Right ventricle myocardium superior (tissue), 1 donor: Measurements from ENCODE around the gene BCL2L11. TPM values are rescaled to one million over a fixed set of nuclear protein-coding genes. Genes with fewer than 3 reads are reported as not detected.
"Not testable (repeated sequence)": the region's sequence is repeated elsewhere in the genome, so short reads cannot be mapped to it uniquely, and the experiment has no call there.

ENCODE experiments used
- ATAC-seq: fragments of 200-7000 bp; cut with Tn5 transposase; one replicate; pipeline ENCODE4 v1.9.1; 2020; ENCODE audit warnings: mild to moderate bottlenecking; ENCODE audit not compliant: poor library complexity
- DNase-seq: peaks from one replicate; pipeline ENCODE4 v3.0.0-alpha.2; 2020
- intact Hi-C: fragments of 100-400 bp; cut with DNase I; formaldehyde crosslinking; loops from one replicate; pipeline ENCODE4 v1.11.2; 2022
- long read RNA-seq: library from polyadenylated mRNA; unstranded; transcript quantifications from one replicate; pipeline ENCODE4 v2.0.0, GENCODE V29; 2021
- total RNA-seq: library from RNA; stranded (reverse); fragmentation: NEBNext Ultra II Directional; extraction: Animal tissue kit (Norgen Biotek cat#: 25700); gene quantifications from one replicate; pipeline ENCODE4 v1.2.1, GENCODE V29; 2021
- donor health status: DM: no; HTN: yes; CAD: no; lungs with severe emphysema.

Gene BCL2L11
- 10.8 TPM for total RNA-seq
- long read RNA-seq, full-length matches to known transcripts: 3 of 9 reads
- long read RNA-seq, partial matches to known transcripts: 1 of 9 reads
- long read RNA-seq, other reads (novel, unspliced or antisense): 5 of 9 reads

GRCh38 chr2:111120253-111121027 is at the start of gene BCL2L11:
Gene BCL2L11, plus strand, starts transcription at chr2:111120914. Its CDS starts 2,832 bp downstream, at chr2:111123746.
- ATAC-seq (peak; percentile 81), DNase-seq (peak; percentile 95)
- intact Hi-C loops: no loop called here

GRCh38 chr2:111071600-111072171 is 49.0 kb upstream of the BCL2L11 start:
- ATAC-seq: peak; percentile 63

DNA sequence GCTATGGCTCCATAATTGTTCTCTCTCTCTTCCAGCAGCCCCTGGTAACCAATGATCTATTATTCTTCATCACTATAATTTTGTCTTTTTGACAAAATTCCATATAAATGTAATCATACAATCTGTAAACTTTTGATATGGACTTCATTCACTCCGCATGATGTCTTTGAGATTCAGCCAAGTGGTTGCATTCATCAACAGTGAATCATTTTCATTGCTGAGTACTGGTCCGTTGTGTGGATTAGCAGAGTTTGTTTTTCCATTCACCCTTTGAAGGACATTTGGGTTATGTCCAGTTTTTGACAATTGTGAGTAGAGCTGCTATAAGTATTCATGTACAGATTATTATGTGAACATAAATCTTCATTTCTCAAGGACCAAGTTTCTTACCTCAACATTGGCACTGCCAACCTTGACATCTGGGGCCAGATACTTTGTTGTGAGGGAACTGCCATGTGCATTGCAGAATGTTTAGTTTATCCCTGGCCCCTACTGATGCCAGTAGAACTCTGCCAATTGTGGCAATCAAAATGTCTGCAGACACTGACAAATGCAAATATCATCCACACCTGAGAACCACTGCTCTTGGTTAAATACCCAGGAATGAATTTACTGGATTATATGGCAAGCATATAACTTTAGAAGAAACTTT is 48.4 kb upstream of the BCL2L11 start:
- intact Hi-C loops: no loop called here
- DNase-seq (no peak), ATAC-seq (no peak)

More at GRCh38 chr2:111071600-111072171, 49.0 kb upstream of the BCL2L11 start:
- intact Hi-C loops: no loop called here
- no peak for DNase-seq

DNA sequence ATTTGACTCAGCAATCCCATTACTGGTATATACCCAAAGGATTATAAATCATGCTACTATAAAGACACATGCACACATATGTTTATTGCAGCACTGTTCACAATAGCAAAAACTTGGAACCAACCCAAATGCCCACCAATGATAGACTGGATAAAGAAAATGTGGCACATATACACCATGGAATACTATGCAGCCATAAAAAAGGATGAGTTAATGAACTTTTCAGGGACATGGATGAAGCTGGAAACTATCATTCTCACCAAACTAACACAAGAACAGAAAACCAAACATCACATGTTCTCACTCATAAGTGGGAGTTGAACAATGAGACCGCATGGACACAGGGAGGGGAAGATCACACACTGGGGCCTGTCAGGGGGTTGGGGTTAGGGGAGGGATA is 38.1 kb upstream of the BCL2L11 start:
- intact Hi-C loops, DNase-seq, ATAC-seq: not testable (repeated sequence)

DNA sequence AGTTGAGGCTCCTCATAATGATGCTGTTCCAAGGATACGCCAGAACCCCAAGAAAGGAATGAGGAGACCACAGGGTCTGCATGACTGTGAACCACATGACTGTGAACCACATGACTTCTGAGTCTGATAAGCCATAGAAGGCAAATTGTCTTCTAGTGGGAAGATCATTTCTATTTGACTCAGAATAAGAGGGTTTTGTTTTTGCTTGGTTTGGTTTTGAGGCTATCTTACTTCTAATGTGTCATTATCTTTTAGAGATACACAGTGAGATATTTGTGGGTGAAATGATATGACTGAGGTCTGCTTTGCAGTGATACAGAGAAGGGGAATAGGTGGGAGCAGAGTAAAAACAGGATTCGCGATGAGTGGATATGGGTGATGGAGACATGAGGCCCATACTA is 28.9 kb upstream of the BCL2L11 start:
- no peak for DNase-seq
- ATAC-seq: no peak
- intact Hi-C loops: no loop called here

DNA sequence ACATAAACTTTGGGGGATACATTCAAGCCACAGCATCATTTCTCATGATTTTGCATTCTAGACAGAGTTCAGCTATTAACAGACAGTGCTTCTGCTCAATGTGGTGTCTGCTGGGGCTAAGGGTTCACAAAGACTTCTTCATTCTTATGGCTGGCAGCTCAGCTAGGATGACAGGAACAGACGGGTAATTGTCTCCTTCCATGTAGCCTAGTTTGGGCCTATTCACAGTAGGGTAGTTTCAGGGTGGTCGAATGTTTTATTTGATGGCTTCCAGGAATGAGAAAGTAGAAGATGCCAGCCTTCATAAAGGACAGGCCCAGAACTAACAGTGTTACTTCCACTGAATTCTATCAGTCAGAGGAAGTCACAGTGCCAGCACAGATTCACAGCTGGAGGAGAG is 26.0 kb upstream of the BCL2L11 start:
- ATAC-seq (no peak), DNase-seq (no peak)
- intact Hi-C loops: no loop called here

DNA sequence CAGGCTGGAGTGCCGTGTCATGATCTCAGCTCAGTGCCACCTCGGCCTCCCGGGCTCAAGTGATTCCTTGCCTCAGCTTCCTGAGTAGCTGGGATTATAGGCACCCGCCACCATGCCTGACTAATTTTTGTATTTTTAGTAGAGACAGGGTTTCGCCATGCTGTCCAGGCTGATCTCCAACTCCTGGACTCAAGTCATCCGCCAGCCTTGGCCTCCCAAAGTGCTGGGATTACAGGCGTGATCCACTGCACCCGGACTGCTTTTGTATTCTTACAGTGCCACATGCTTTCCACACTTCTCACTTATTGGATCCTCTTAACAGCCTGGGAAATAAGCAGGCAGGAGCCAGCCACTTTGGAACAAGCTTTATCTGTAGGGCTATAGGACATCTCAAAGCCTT is 25.3 kb upstream of the BCL2L11 start:
- intact Hi-C loops: no loop called here
- no peak for ATAC-seq
- DNase-seq: no peak

DNA sequence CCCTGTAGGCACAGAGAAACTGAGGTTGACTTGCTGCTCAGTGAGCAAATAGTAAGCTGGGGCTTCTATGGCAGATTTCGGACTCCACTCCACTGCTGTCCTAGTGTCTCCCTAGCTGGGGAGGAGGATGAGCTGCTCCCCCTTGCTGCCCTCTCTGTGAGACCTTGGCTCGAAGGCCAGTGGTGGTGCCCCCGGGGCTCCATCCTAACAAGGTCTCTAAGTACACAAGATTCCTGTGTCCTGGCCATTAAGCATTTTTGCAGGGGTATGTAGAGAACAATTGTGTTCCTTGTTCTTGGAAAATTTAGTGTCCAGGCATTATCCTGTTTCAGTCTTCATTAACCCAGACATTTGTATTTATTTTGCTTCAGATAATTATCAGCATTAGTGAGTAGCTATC is 21.3 kb upstream of the BCL2L11 start:
- ATAC-seq (no peak), DNase-seq (no peak)
- intact Hi-C loops: no loop called here

GRCh38 chr2:111100087-111100764 is 20.5 kb upstream of the BCL2L11 start:
- ATAC-seq (no peak), DNase-seq (no peak)
- intact Hi-C loops: no loop called here

GRCh38 chr2:111100765-111101162 is 19.9 kb upstream of the BCL2L11 start:
- intact Hi-C loops: no loop called here
- no peak for DNase-seq
- no peak for ATAC-seq

DNA sequence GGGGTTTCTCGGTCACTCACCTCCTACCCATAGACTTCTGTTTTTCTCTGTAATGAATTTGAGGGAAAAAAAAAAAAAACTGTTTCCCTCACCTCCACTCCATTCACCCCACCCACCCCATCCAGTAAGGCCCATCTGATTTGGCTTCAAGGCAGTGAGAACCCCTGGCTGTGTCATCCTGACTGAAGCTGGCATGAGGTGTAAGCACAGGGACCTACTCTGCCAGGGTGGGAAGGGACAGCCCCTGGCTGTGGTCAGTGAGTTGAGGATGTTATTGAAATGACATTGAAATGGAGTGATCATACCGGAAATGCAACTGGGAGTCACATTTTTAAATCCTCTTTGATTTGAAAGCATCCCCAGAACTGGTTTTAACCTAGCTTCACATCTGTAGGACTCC is 19.1 kb upstream of the BCL2L11 start:
- no peak for DNase-seq
- intact Hi-C loops: no loop called here
- ATAC-seq: no peak

DNA sequence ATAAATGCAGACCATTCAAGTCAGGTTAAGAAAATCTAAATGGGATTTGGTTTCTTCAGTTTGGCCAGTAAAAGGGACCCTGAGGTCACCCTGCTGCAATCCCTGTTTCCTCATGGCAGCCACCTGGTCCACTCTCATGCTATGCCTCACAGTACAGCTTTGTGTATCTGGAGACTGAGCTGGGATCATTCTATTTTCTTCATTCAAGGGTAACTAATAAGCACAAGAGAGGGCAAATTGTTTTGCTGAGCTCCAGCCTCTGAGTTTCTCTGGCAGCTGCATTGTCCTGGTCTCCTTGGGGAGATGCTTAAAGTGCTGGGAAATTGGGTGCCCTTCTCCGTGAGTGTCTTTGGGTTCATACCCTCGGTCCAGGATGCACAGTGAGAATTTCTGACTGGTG is 18.5 kb upstream of the BCL2L11 start:
- intact Hi-C loops: no loop called here
- no peak for ATAC-seq
- no peak for DNase-seq

- intact Hi-C loops: no loop called here
- ATAC-seq (no peak), DNase-seq (no peak)
Observed at GRCh38 chr2:111105926-111106325, 14.8 kb upstream of the BCL2L11 start.

GRCh38 chr2:111106706-111107105 is 14.0 kb upstream of the BCL2L11 start:
- ATAC-seq (no peak), DNase-seq (no peak)
- intact Hi-C loops: no loop called here

DNA sequence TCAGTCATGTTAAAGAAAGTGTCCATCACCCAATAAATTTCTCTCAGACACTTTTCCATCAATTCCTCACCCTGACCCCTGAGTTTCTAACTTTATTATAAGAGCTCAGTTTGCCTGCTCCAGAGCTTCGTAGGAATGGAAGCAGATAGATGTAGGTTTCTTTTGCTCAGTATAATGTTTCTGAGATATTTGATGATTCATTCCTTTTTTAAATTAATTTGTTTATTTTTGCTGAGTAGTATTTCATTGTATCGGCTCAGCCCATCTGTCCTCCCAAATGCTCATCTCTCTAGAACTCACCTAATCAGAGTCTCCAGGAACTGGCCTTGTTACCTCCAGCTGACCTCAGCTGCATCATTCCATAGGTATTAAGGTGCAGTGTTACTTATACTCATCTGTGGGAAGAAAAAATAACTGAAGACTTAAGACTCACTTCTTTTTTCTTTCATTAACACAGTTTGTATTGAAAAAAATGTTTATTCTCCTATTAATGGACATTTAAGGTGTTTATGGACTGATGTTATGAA is 11.9 kb upstream of the BCL2L11 start:
- DNase-seq (no peak), ATAC-seq (no peak)
- intact Hi-C loops: no loop called here

DNA sequence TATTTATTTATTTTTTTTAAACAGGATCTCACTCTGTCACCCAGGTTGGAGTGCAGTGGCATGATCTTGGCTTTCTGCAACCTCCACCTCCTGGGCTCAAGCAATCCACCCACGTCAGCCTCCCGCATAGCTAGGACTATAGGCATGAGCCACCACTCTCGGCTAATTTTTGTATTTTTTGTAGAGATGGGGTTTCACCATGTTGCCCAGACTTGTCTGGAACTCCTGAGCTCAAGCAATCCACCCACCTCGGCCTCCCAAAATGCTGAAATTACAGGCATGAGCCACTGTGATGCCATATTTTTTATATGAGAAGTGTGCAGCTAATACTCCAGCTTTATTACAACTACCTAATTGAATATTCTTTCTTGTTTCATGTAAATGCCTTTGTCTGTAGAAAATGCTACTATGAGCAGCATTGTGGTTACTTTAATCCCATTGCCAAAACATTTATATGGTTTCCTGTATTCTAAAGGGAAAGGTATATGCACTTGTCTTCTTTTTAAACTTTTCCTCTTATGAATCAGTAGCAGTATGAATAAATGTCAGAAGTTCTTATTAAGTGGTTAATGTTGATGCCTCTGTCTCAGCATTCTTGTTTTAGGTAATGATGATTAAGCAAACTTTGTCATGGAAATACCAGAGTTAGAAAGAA is 9.5 kb upstream of the BCL2L11 start:
- intact Hi-C loops: loop anchor here (10.0 kb wide), 1 partner anchor 554 kb away; no protein-coding TSS in a partner anchor
- ATAC-seq (no peak), DNase-seq (no peak)

DNA sequence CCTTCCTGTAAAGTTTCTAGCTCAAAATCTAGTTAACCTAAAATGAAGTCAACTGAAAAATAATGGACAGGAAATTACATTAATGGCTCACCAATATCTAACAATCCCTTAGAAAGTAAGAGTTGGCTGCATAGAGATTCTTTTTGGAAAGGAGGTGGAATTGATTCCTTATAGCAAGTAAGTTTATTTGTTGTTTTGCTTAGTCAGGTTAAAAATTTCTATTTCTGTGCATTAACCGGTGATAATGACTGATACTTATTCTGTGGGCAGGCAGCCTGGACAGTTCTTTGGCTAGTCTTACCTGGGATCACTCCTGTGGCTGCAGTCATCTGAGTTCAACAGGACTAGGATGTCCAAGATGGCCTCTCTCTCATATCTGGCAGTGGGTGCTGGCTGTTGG is 6.9 kb upstream of the BCL2L11 start:
- ATAC-seq: no peak
- intact Hi-C loops: loop anchor here (10.0 kb wide), 1 partner anchor 551 kb away; no protein-coding TSS in a partner anchor
- no peak for DNase-seq

GRCh38 chr2:111116011-111116746 is 4.5 kb upstream of the BCL2L11 start:
- DNase-seq (no peak), ATAC-seq (no peak)
- intact Hi-C loops: loop anchor here (5.0 to 10.0 kb wide), 2 partner anchors 304 to 549 kb away; no protein-coding TSS in a partner anchor
